ENCODE measurements around the gene DDX56.
"Not testable (repeated sequence)": the region's sequence is repeated elsewhere in the genome, so short reads cannot be mapped to it uniquely, and the experiment has no call there.

Gene DDX56

DNA sequence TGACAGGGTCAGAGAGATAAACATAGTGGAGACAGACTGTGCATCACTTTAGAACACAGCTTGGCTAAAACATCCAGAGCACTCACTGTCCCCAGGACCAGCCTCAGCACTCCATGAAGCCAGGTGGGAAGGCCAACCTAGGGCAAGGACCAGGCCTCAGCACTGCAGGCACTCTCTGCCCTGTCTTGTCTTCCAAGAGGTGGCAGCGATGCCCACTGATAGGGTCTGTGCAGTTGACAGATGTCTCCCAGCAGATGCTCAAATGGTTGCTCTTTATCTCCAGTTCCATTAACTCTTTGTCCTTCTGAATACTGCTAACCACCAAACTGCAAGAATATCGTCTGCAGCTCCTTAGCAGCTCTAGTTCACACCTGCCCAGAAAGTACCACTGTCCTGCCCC lies 9.1 kb downstream of the DDX56 start:
- DNase-seq (ENCODE audit: low read depth in 2 of 2, low spot score in 1 of 2): no peak

DNA sequence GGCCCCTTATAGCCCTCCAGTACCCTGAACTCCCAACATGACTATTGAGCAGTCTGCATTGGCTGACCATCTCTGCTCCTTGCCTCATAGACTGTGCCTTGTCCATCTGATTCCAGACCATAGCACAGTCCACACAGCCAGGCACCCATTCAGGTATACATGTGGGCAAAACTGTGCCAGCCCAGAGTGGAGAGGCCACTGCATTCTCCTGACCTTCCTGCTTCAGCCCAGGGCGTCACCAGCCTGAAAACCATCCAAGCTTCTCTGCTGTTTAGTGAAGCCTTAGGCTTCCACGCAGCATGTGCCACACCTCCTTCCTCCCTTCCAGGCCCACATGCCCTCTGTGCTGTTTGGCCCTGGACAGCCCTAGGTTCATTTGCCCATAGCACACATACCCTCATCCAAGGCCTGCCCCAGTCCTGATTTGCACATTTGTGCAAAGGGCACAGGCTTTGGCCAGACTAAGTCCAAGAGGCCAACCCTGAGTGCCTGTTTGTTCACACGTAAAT lies 10.5 kb downstream of the DDX56 start:
- no peak for DNase-seq (ENCODE audit: low read depth in 2 of 2, low spot score in 1 of 2)

DNA sequence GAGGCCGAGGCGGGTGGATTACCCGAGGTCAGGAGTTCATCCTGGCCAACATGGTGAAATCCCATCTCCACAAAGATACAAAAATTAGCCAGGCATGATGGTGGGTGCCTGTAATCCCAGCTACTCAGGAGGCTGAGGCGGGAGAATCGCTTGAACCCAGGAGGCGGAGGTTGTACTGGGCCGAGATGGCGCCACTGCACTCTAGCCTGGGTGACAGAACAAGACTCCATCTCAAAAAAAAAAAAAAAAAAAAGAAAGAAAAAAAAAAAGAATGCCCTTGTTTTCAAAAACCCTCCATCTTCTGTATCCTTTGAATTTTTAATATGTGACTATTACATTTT lies 11.1 kb downstream of the DDX56 start:
- not testable (repeated sequence) for DNase-seq (ENCODE audit: low read depth in 2 of 2, low spot score in 1 of 2)

DNA sequence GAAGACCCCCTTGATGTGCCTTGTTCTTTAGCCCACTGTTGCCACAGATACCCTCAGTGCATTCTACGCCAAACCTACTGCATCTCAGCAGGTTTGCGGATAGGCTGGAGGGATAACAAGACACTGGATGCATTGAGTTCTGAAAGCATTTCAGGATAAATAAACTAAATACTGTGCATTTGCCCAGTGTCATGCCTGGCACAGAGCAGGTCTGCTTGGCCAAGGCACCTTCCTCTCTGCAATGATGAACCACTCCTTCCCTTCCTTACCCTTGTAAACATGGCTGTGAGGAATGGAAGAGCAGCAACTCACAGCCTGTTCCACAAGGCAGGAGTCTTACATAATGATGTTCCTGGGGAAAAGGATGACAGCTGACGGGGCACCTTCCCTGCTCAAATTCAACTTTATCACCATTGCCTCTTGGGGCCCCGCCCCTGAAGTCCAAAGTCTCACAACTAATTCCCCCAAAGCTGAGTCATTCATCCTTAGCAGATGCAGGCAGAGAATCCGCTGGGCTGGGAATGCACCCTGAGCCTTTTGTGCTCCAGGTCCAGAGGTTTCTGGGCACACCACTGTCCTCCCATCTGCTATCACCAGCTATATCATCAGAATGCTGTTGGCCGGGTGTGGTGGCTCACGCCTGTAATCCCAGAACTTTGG lies 11.6 kb downstream of the DDX56 start:
- DNase-seq (ENCODE audit: low read depth in 2 of 2, low spot score in 1 of 2): no peak

DNA sequence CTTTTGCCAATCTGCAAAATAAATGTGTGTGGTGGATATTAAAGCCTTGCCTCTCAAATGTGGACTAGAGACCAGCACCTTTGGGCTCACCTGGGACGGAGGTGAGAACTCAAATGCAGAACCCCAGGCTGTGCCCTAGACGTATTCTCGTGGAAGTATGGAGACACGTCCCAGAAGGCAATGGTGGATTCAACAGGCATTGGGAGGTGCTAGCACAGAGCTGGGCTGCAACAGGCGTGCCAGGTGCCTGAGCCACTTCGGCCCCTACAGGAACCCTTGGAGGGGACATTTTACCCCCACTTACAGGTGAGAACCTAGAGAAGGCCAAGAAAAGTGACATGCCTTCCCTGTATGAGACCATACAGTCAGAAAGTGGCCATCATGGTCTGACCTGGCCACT lies 12.2 kb downstream of the DDX56 start:
- no peak for DNase-seq (ENCODE audit: low read depth in 2 of 2, low spot score in 1 of 2)

DNA sequence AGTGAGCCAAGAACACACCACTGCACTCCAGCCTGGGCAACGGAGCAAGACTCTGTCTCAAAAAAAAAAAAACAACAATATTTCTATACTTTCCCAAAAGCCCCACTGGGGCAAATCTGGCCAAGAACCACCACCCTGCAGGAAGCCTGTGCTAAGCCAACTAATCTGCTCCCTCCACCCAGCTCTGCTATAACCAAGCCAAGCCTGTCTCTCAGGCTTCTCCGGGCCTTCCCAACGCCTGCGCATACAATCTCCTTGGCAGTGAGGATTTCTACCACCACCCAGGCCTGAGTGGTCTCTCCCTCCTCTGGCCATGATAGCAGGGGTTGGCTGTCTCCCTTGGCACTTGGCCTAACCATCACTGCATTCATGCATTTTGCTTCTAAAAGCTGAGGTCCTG lies 14.2 kb downstream of the DDX56 start:
- no peak for DNase-seq (ENCODE audit: low read depth in 2 of 2, low spot score in 1 of 2)

DNA sequence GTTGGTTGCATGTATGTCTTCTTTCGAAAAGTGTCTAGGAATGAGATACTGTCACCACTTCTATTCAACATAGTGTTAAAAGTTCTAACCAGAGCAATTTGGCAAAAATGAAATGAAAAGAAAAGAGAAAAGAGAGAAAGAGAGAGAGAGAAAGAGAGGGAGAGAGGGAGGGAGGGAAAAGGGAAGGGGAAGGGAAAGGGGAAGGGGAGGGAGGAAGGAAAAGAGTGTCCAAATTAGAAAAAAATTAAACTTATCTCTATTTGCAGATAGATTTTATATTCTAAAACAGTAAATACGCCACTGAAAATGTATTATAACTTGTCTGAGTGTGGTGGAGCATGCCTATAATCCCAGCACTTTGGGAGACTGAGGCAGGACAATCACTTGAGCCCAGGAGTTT lies 16.2 kb downstream of the DDX56 start:
- DNase-seq (ENCODE audit: low read depth in 2 of 2, low spot score in 1 of 2): no peak

DNA sequence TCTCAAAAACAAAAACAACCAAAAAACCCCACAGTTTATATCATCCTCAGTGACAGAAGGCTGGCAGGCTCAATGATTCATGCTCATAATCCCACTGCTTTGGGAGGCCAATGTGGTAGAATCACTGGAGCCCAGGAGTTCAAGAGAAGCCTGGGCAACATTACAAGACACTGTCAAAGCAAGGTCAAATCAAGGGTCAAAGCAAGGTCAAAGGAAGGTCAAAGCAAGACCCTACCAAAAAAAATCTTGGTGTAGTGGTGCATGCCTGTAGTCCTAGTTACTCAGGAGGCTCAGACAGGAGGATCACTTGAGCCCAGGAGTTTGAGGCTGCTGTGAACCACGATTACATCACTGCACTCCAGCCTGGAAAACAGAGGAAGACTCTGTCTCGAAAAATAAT lies 18.4 kb downstream of the DDX56 start:
- DNase-seq (ENCODE audit: low read depth in 2 of 2, low spot score in 1 of 2): no peak

DNA sequence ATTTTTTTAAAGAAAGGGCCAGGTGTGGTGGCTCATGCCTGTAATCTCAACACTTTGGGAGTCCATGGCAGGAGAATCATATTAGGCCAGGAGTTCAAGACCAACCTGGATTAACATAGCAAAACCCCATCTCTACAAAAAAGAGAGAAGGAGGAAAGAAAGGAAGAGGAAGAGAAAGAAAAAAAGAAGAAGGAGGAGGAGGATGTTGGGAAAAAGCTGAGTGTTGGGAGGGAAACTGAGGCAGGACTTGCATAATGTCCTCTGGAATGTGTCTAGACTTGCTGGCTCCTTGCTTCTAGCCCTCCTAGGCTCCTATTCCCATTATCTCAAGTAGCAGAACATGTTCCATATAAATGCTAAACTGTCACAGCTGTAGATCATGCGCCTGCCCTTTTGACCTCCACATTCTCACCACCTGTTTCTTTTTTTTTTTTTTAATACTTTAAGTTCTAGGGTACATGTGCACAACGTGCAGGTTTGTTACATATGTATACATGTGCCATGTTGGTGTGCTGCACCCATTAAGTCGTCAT lies 21.2 kb downstream of the DDX56 start:
- not testable (repeated sequence) for DNase-seq (ENCODE audit: low read depth in 2 of 2, low spot score in 1 of 2)

DNA sequence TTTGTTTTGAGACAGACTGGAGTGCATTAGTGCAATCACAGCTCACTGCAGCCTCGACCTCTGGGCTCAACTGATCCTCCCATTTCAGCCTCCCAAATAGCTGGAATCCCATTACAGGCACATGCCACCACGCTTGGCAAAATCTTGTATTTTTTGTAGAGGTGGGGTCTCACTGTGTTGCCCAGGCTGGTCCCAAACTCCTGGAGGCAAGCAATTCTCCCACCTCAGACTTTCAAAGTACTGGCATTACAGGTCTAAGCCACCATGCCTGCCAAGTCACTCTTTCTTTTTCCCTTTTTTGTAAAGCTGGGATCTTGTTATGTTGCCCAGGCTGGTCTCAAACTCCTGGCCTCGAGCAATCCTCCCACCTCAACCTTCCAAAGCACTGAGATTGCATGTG lies 24.3 kb downstream of the DDX56 start:
- DNase-seq (ENCODE audit: low read depth in 2 of 2, low spot score in 1 of 2): no peak

DNA sequence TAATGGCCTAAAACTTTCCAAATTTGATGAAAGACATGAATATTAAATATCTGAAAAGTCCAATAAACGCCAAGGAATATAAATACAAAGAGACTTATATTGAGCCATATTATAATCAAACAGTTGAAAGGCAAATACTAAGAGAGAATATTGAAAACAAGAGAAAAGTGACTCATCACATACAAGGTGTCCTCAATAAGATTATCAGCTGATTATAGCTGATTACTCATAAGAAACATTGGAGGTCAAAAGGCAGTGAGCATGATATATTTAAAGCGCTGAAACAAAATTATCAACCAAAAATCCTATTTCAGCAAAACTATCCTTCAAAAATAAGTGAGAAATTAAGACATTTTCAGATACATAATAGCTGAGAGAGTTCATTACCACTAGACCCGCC lies 24.8 kb downstream of the DDX56 start:
- no peak for DNase-seq (ENCODE audit: low read depth in 2 of 2, low spot score in 1 of 2)

DNA sequence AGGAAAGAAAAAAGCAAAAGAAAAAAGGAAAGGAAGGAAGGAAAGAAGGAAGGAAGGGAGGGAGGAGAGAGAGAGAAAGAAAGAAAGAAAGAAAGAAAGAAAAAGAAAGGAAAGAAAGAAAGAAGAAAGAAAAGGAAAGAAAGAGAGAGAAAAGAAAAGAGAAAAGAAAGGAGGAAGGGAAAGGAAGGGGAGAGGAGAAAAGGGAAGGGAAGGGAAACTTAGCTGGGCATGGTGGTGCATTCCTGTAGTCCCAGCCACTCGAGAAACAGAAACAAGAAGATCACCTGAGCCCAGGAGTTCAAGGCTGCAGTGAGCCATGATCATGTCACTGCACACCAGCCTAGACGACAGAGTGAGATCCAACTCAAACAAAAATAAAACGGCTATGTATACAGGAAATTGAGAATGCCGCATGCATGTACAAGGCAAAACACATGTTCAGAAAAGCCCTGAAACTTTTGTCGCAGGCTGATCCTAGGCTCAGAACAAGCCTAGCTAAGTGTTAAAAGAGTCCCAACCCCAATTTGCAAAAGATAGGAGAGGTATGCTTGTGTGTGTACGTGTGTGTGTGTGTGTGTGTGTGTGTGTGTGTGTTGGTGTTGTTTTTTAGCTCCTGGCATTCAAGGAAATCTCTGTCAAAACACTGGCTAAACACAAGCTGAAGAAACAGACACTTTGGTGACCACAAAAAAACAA lies 26.0 kb downstream of the DDX56 start:
- DNase-seq (ENCODE audit: low read depth in 2 of 2, low spot score in 1 of 2): no peak

DNA sequence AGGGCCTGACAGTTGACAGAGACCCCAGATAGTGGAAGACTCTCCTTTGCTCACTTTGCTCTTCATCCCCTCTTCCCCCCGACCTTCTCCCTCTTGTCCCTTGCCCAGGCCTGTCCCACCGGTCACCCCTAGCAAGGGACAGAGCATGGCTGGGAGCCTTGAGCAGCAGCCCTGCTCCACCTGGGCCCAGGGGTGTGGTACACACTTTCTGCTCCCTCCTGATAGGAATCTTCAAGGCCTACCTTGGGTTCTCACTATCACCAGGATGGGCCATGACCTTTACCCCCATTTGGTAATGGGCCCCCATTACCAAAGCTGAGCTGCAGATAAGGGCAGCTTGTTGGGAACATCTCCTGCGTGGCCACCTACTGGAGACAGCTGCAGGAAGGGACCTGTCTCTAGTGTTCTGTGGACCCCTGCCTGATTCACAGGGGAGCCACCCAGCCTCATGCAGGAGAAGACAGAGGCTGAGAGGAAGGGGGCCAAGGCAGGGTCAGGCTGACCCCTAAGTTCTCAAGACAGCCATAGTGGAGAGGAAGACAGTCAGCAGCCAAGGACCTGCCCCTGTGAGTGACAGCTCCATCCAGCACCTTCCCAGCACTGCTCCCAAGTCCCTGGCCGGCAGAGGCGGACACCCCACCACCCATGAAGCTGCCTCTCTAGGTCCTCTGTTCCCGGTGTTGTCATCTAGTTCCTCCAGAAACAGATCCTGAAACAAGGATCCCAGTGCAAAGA lies 31.7 kb downstream of the DDX56 start:
- DNase-seq (ENCODE audit: low read depth in 2 of 2, low spot score in 1 of 2): no peak

DNA sequence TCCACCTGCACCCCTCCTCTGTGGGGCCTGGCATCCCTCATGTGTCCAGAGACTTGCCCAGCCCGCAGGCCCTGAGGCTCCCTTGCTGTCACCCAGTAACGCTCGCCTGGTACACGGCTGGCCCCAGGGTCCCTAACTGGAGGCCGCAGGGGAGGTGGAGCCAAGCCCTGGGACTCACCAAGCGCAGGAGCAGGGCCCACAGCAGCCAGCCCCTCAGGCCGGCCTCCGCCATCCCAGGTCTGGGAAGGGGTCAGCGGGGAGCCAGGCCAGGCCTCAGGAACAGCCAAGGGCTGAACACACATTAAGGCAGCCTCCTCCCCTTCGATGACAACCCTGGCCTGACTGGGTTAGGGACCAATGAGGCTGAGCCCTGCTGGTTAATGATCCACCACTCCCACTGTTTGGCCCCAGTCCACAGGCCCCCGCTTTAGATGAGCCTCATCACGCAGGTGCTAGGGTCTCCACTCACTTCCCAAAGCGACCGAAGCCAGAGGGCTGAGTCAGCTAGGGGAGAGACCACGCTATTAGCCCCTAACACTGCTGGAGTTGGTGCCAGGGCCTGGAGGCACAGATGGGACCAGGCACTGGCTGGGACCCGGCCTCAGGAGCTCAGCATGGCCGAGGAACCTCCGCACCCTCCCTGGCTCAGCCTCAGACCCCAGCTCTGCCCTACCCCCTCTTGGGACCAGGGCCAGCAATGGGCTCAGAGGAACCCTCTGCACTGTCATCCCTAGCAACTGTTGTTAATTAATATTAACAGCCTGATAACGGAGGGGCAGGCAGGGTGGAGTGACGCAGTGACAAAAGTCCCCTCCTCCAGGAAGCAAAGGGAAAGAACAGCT lies 32.5 kb downstream of the DDX56 start, which contains the start of gene NPC1L1:
NPC1L1 (minus strand) TSS at position 303 of the 842 bp plus-strand sequence; CDS start at position 232, 71 bp downstream.
- no peak for DNase-seq (ENCODE audit: low read depth in 2 of 2, low spot score in 1 of 2)

DNA sequence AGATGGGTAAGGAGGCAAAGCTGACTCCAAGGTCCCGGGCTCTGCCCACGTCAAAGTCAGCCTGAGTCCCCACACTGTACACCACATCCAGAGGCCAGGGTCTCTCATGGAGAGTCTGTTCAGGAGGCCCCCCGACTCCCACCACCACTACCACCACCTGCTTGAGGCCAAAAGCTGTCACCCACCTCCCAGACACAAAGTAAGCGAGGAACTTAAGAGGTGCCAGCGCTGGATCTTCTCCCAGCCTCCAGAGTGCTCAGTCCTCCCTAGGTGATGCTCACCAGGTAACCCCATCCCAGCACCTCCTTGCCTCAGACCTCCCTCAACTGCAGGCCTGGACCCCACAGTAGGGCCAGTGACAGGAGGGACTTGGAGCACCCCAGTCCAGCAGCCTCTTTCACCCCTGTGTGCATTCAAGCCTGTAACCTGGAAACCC lies 33.1 kb downstream of the DDX56 start:
- no peak for DNase-seq (ENCODE audit: low read depth in 2 of 2, low spot score in 1 of 2)

DNA sequence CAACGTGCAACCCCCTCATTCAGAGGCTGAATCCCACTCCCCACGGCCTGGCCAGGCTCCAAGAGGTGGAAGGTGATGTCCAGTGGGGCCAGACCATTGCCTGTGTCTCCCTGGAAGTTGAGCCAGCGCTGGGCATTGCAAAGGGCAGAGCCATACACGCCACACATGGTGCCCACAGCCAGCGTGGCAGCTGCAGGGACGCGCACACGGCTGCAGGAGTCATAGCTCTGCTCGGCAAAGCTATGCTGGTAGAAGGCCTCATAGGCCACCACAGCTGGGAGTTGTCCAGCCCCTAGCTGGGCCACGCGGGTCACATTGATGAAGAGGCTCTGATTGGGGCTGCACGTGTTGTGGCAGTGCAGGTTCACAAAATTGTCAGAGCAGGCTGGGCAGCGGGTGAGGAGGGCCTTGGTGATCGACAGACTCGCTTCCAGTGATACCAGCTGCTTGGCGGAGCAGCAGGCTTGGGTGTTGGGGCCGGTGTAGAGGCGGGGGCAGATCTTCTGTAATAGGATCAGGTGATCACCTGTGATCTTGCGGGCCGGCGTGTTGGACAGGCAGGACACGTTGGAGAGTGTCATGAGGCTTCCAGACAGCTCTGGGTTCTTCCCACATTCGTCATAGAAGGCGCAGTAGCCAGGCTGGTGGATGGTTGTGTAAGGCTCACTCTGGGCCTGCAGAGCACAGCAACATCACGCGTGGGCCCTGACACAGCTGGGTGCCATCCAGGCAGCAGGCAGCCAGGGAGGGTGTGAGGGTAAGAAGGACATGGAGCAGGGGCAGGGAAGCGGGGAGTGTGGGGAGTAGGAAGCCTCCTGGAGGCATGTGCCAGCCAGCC lies 33.8 kb downstream of the DDX56 start:
- DNase-seq (ENCODE audit: low read depth in 2 of 2, low spot score in 1 of 2): no peak

DNA sequence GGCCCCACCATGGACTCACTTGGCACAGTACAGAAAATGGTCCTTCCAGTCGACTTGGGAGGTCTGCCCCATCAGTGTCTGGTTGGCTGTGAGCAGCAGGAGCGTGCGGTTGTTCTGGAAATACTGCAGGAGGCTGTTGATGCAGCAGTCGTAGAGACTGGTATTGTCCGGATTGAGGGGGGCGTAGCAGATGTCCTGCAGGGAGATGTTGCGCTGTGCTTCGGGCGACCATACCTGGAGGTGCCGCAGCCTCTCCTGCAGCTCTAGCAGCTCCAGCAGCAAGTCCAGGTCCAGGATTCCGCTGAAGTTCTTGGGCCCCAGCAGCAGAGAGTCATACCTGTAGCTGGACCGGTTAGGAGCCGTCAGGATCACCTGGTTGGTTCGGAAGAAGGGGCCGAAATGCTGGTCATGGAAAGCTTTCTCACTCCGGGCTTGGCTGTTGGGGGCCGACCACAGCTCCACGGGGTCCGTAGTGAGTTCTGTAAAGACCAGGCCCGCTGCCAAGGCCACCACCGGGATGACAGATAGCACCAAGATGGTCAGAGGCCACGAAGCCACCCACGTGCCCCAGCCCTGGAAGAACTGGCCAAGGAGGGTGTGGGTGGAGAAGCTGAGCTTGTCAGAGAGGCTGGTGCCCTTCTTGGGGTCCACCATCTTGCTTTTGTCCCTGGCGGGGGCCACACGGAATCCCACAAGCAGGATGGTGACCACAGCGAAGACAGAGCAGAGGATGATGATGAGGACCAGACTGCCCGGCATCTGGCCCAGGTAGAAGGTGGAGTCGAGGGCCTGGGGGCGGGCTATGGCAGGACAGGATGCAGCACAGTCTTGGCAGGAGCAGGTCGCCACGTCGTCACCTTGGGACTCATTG lies 34.7 kb downstream of the DDX56 start:
- no peak for DNase-seq (ENCODE audit: low read depth in 2 of 2, low spot score in 1 of 2)

DNA sequence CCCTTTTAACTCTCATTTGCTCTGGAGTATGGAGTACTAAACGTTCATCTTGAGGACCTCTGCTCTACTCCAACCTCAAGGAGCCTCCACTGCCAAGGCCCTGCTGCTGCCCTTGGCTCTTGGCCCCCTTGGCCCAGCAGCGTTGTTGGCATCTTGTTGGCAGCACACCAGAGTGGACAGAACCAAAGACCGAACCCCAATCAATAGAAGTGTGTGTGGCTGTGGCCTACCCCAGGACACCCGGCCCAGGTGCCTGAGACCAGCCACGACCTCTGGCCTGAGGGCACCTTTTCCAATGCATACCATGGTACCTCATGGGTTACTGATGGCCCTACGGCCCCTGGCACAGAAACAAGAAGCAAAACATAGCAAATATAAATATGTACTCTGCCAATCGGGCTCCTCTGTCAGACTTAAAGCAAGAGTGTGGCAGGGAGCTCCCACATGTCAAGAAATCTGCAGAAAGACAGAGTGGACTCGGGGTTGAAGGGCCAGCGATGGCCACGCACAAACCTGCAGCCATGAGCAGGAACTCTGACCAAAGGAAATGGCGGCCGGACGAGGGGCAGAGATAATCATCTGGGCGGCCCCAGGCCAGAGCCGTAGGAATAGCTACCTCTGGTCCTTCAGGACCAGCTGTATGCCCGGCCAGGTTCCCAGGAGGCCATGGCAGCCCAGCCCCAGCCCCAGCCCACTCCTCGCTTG lies 35.5 kb downstream of the DDX56 start:
- no peak for DNase-seq (ENCODE audit: low read depth in 2 of 2, low spot score in 1 of 2)

Measured in stimulated activated CD8-positive, alpha-beta memory T cell treated with anti-CD3 and anti-CD28 coated beads, Interleukin-4, amount 100 ng/mL, for 4 hours (primary cell).